ENCODE data around the gene AXIN2.

GRCh38 chr17:65588181-65588808, 26.8 kb upstream of the AXIN2 start:
- no peak for TF ChIP-seq CTCF (IDR thresholded peaks at IDR 0.05)
- TF ChIP-seq POLR2A (IDR thresholded peaks at IDR 0.05): no peak
- TF ChIP-seq EP300 (IDR thresholded peaks at IDR 0.05): no peak

Data from ovary (tissue), 3 donors.